Adrenal gland (tissue), 5 donors: ENCODE measurements around the gene TP53I11.

ENCODE experiments used
- CTCF ChIP-seq, 6 experiments: fragments of 450-650 bp in 4 of 6; fragments of 200-600 bp in 2 of 6; sonication (generic) in 1 of 6; IDR thresholded peaks; 1 replicate in 5 of 6; 2 replicates in 1 of 6; pipeline versions ENCODE4 v1.5.1 to v1.8.0; 2016 to 2021; ENCODE audit warnings: antibody characterized with exemption in 6 of 6, mild to moderate bottlenecking in 2 of 6, moderate library complexity in 1 of 6
- POLR2A ChIP-seq, 2 donors: fragments of 450-650 bp; IDR thresholded peaks; one replicate each; pipeline ENCODE4 v1.6.1; 2017; ENCODE audit warnings: antibody characterized with exemption in 2 of 2, mild to moderate bottlenecking in 2 of 2, moderate library complexity in 1 of 2
- donor health status: DM: no; HTN: no; CAD: no.

GRCh38 chr11:44976576-44976975 lies 25.9 kb upstream of the TP53I11 start:
- no peak for TF ChIP-seq POLR2A (IDR thresholded peaks at IDR 0.05)
- no peak for TF ChIP-seq CTCF (IDR thresholded peaks at IDR 0.05)
